CD4-positive, alpha-beta T cell (primary cell): ENCODE measurements around the gene DHRSX. TPM values are rescaled to one million over a fixed set of nuclear protein-coding genes. Genes with fewer than 3 reads are reported as not detected.

ENCODE experiments used
- ATAC-seq: fragments of 200-7000 bp; cut with Tn5 transposase; one replicate; pipeline ENCODE4 v1.10.0; 2022; ENCODE audit warnings: mild to moderate bottlenecking; ENCODE audit not compliant: poor library complexity
- CTCF ChIA-PET: fragments of 350-600 bp; sonication (Branson Sonifier 250); formaldehyde crosslinking; loops from one replicate; lab custom pipeline; 2021; ENCODE audit warnings: antibody characterized with exemption, inconsistent platforms; lab: Charles Lee
- POLR2A ChIA-PET: fragments of 350-600 bp; sonication (Branson Sonifier 250); formaldehyde crosslinking; loops from one replicate; lab custom pipeline; 2021; ENCODE audit warnings: antibody characterized with exemption, inconsistent platforms; lab: Charles Lee
- DNase-seq, 14 experiments: peaks; one replicate each; pipeline ENCODE4 v3.0.0-alpha.2; 2013 to 2020; ENCODE audit warnings: mixed read lengths in 2 of 14
- H3K27ac ChIP-seq, 2 donors: one replicate each; pipeline versions ENCODE4 v1.5.1 to v1.7.0; 2013; ENCODE audit warnings: low read length in 2 of 2, low read depth in 1 of 2, mild to moderate bottlenecking in 1 of 2
- H3K27me3 ChIP-seq, 2 experiments: 1 replicate in 1 of 2; 2 replicates in 1 of 2; pipeline versions ENCODE4 v1.6.1 to v1.7.0; 2013; ENCODE audit warnings: low read length in 2 of 2, control low read depth in 1 of 2, mild to moderate bottlenecking in 1 of 2, moderate library complexity in 1 of 2; ENCODE audit not compliant: insufficient read depth in 2 of 2, control insufficient read depth in 1 of 2
- H3K36me3 ChIP-seq: one replicate; pipeline ENCODE4 v1.6.1; 2013; ENCODE audit warnings: low read length, control low read depth; ENCODE audit not compliant: insufficient read depth
- H3K4me1 ChIP-seq: one replicate; pipeline ENCODE4 v1.6.1; 2013; ENCODE audit warnings: low read length, control low read depth; ENCODE audit not compliant: insufficient read depth
- H3K4me3 ChIP-seq: one replicate; pipeline ENCODE4 v1.5.1; 2013; ENCODE audit warnings: mild to moderate bottlenecking, low read length, moderate library complexity
- H3K9me3 ChIP-seq, 2 experiments: 1 replicate in 1 of 2; 2 replicates in 1 of 2; pipeline versions ENCODE4 v1.6.1 to v1.7.0; 2013; ENCODE audit warnings: low read length in 2 of 2, mild to moderate bottlenecking in 2 of 2, control low read depth in 1 of 2, moderate library complexity in 1 of 2; ENCODE audit not compliant: control insufficient read depth in 1 of 2, insufficient read depth in 1 of 2
- H3K27ac Mint-ChIP-seq: one replicate; pipeline ENCODE4 v1.8.0; 2020; ENCODE audit warnings: mixed read lengths
- H3K27me3 Mint-ChIP-seq: one replicate; pipeline ENCODE4 v1.8.0; 2021; ENCODE audit warnings: mixed read lengths
- H3K36me3 Mint-ChIP-seq: one replicate; pipeline ENCODE4 v1.8.0; 2021; ENCODE audit warnings: low read depth, mixed read lengths
- H3K4me1 Mint-ChIP-seq: one replicate; pipeline ENCODE4 v1.8.0; 2021; ENCODE audit warnings: low read depth, mixed read lengths
- H3K4me3 Mint-ChIP-seq: one replicate; pipeline ENCODE4 v1.8.0; 2020; ENCODE audit warnings: mild to moderate bottlenecking, mixed read lengths
- H3K9me3 Mint-ChIP-seq: one replicate; pipeline ENCODE4 v1.8.0; 2020; ENCODE audit warnings: mixed read lengths
- CTCF ChIP-seq: fragments of 200-600 bp; IDR thresholded peaks from one replicate; pipeline ENCODE4 v1.8.0; 2022; ENCODE audit warnings: antibody characterized with exemption, mild to moderate bottlenecking
- intact Hi-C, 2 experiments: fragments of 100-400 bp; cut with DNase I in 1 of 2; cut with micrococcal nuclease in 1 of 2; formaldehyde crosslinking; loops; one replicate each; pipeline versions ENCODE4 v1.15.1 to v1.9.0; 2023 to 2025; cut with DNase I, micrococcal nuclease
- total RNA-seq, 174 experiments: library from RNA in 2 of 174; stranded (reverse) in 2 of 174; gene quantifications; one replicate each; pipeline ENCODE4 v1.2.3 and lab custom pipeline; 2021 to 2026

Gene DHRSX
- total RNA-seq, 2 experiments from 2014 or later: 12.1 to 13.9 TPM

- H3K27ac ChIP-seq: no peak overlapping the region
- no peaks in the 10 kb centered on the region for H3K27me3 ChIP-seq
- intact Hi-C loops: no loop called here
- no peaks in the 10 kb centered on the region for H3K9me3 ChIP-seq
- Mint-ChIP-seq H3K9me3 (no peaks in the 10 kb centered on the region), H3K4me1 (peaks cover 6% of the 10 kb centered on the region), H3K27ac (no peak overlapping the region), H3K4me3 (no peak overlapping the region), H3K36me3 (no peaks in the 10 kb centered on the region), H3K27me3 (no peaks in the 10 kb centered on the region)
- no peak for TF ChIP-seq CTCF
- no peaks in the 10 kb centered on the region for H3K4me1 ChIP-seq
- ATAC-seq (no peak), DNase-seq (no peak)
- ChIA-PET CTCF (no interaction called here), POLR2A (no interaction called here)
- H3K36me3 ChIP-seq: no peaks in the 10 kb centered on the region
- no peak overlapping the region for H3K4me3 ChIP-seq
These were observed 13.4 kb upstream of the DHRSX start for GRCh38 chrX:2514131-2514530.

- intact Hi-C loops: no loop called here
- no peaks in the 10 kb centered on the region for H3K36me3 ChIP-seq
- POLR2A ChIA-PET: no interaction called here
These were observed 12.4 kb upstream of the DHRSX start for GRCh38 chrX:2513121-2513664.

GRCh38 chrX:2512501-2512900 is 11.7 kb upstream of the DHRSX start:
- no peaks in the 10 kb centered on the region for H3K9me3 Mint-ChIP-seq
- H3K36me3 Mint-ChIP-seq: no peaks in the 10 kb centered on the region
- ChIA-PET CTCF (no interaction called here), POLR2A (no interaction called here)
- H3K9me3 ChIP-seq: no peaks in the 10 kb centered on the region
- H3K4me1 Mint-ChIP-seq: peaks cover 6% of the 10 kb centered on the region
- H3K4me1 ChIP-seq: no peaks in the 10 kb centered on the region
- no peak overlapping the region for H3K4me3 ChIP-seq
- DNase-seq (no peak), ATAC-seq (no peak)
- H3K4me3 Mint-ChIP-seq: no peak overlapping the region
- TF ChIP-seq CTCF: no peak
- no peaks in the 10 kb centered on the region for H3K27me3 ChIP-seq
- intact Hi-C loops: no loop called here
- no peaks in the 10 kb centered on the region for H3K27me3 Mint-ChIP-seq
- H3K36me3 ChIP-seq: no peaks in the 10 kb centered on the region
- H3K27ac ChIP-seq: no peak overlapping the region
- H3K27ac Mint-ChIP-seq: no peak overlapping the region

More at GRCh38 chrX:2513121-2513664, 12.4 kb upstream of the DHRSX start:
- DNase-seq (no peak), ATAC-seq (no peak)
- H3K27me3 ChIP-seq: no peaks in the 10 kb centered on the region
- no peaks in the 10 kb centered on the region for H3K4me1 ChIP-seq
- H3K9me3 ChIP-seq: no peaks in the 10 kb centered on the region
- Mint-ChIP-seq H3K27me3 (no peaks in the 10 kb centered on the region), H3K9me3 (no peaks in the 10 kb centered on the region), H3K27ac (no peak overlapping the region), H3K36me3 (no peaks in the 10 kb centered on the region), H3K4me3 (no peak overlapping the region), H3K4me1 (peaks cover 6% of the 10 kb centered on the region)
- no peak for TF ChIP-seq CTCF
- H3K27ac ChIP-seq: no peak overlapping the region
- no peak overlapping the region for H3K4me3 ChIP-seq
- CTCF ChIA-PET: no interaction called here
